ENCODE results near the gene OR8I2. TPM values are rescaled to one million over a fixed set of nuclear protein-coding genes. Genes with fewer than 3 reads are reported as not detected.
A peak's percentile ranks its signal among the peaks of the same experiment; 100 is the strongest.
"Not testable (repeated sequence)": the region's sequence is repeated elsewhere in the genome, so short reads cannot be mapped to it uniquely, and the experiment has no call there.

The OR8I2 gene
- not detected for polyA plus RNA-seq (ENCODE audit: low read depth in 6 of 6)

DNA sequence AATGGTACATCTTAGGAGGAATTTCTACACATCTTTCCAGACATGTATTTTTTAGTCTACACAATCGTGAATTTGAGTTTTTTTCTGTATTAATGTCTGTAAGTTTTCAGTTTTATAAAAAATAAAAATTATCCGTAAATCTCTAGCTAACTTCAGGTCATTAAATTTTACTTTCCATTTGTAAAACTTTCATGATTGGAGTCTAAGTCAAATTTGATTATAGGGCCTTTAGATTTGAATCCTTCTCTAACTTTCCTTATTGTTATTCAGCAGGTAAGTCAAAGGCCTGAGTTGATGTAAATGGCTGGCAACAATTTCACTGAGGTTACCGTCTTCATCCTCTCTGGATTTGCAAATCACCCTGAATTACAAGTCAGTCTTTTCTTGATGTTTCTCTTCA lies at the start of gene OR8I2:
Gene OR8I2 (plus strand): TSS at position 301 of the 400 bp plus-strand sequence. CDS start 0 bp downstream, at position 301.
- Mint-ChIP-seq H3K27ac (peak within 1 kb of the TSS in 1 of 6 donors; percentile 45), H3K4me1 (no peaks in the 10 kb centered on the region), H3K9me3 (peaks cover 0 to 9% (median 1%) of the 10 kb centered on the region in 7 donors), H3K27me3 (no peaks in the 10 kb centered on the region), H3K36me3 (no peaks in the 10 kb centered on the region), H3K4me3 (no peak within 1 kb of the TSS)
- ATAC-seq (ENCODE audit: low read depth in 2 of 2) (no peak), DNase-seq (no peak)

GRCh38 chr11:56045538-56045937 lies 47.6 kb upstream of the OR8I2 start:
- no peaks in the 10 kb centered on the region for H3K27me3 Mint-ChIP-seq
- H3K9me3 Mint-ChIP-seq: peaks cover 0 to 8% (median 4%) of the 10 kb centered on the region in 7 donors
- no peaks in the 10 kb centered on the region for H3K36me3 Mint-ChIP-seq
- DNase-seq (no peak), ATAC-seq (ENCODE audit: low read depth in 2 of 2) (no peak)
- H3K27ac Mint-ChIP-seq: no peak overlapping the region
- H3K4me3 Mint-ChIP-seq: no peak overlapping the region
- no peaks in the 10 kb centered on the region for H3K4me1 Mint-ChIP-seq

DNA sequence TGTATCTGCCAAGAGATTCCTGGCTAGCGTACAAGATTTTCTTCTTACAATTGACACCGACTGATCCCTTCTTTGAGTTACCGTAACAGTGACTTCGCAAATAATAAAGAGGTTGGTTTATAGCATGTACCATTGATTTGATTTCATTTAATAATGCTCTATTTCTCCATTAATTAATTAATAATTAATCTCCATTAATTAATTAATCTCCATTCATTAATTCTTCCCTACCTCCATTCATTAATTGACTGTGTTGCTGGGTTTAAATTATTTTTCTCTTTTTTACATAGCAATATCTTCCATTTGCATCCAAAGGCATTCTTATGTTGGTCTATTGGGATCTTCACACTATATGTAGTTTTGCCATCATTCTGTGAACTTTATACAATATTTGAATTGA lies 44.6 kb upstream of the OR8I2 start:
- H3K9me3 Mint-ChIP-seq: peaks cover 0 to 6% (median 2%) of the 10 kb centered on the region in 7 donors
- ATAC-seq (ENCODE audit: low read depth in 2 of 2) (no peak), DNase-seq (no peak)
- no peaks in the 10 kb centered on the region for H3K4me1 Mint-ChIP-seq
- no peaks in the 10 kb centered on the region for H3K27me3 Mint-ChIP-seq
- H3K4me3 Mint-ChIP-seq: no peak overlapping the region
- no peaks in the 10 kb centered on the region for H3K36me3 Mint-ChIP-seq
- no peak overlapping the region for H3K27ac Mint-ChIP-seq

DNA sequence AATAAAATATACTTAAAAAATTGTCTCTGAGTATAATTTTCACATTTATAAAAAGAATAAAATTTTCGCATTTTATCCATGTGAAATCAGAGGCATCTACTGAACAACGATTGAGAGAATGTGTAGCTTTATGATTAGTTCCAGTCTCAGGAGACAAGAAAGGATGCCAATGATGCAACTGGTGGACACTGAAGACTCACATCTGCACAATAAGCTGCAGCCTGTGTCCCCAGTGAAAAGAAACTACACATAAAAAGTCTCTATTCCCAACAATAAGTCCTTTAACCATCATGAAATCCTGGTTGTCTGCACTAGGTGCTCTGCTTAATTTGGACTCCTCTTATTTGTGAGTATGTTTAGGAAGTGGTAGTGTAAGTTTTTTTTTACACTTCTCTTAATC lies 43.6 kb upstream of the OR8I2 start:
- DNase-seq (no peak), ATAC-seq (ENCODE audit: low read depth in 2 of 2) (no peak)
- Mint-ChIP-seq H3K9me3 (peaks cover 0 to 8% (median 3%) of the 10 kb centered on the region in 7 donors), H3K4me3 (no peak overlapping the region), H3K27ac (no peak overlapping the region), H3K36me3 (no peaks in the 10 kb centered on the region), H3K4me1 (no peaks in the 10 kb centered on the region), H3K27me3 (no peaks in the 10 kb centered on the region)

DNA sequence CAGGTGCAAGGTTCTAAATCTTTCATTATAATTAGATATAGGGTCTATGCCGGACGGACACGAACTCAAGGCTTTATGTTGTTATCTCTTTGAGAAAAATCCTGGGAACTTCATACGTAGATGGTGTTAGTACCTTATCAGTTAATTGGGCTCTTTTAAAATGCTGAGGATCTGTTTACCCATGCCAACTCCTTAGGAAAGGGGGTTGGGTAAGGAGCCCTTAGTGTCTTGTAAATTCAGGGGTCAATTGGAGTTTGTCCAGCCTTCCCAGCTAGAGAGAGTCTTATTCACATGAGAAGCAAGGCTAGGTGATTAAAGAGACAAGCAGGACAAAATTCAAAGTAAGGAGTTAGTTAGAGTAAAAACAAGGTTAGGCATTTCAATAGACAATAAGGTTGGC lies 36.7 kb upstream of the OR8I2 start:
- H3K27me3 Mint-ChIP-seq; DNase-seq; H3K36me3 Mint-ChIP-seq; H3K4me1 Mint-ChIP-seq; ATAC-seq (ENCODE audit: low read depth in 2 of 2); H3K27ac Mint-ChIP-seq; H3K4me3 Mint-ChIP-seq: not testable (repeated sequence)
- peaks cover 2 to 19% (median 7%) of the 10 kb centered on the region in 7 donors for H3K9me3 Mint-ChIP-seq

GRCh38 chr11:56057661-56058237 lies 35.4 kb upstream of the OR8I2 start:
- DNase-seq; H3K4me1 Mint-ChIP-seq; H3K4me3 Mint-ChIP-seq; H3K27me3 Mint-ChIP-seq; H3K36me3 Mint-ChIP-seq; H3K27ac Mint-ChIP-seq; ATAC-seq (ENCODE audit: low read depth in 2 of 2): not testable (repeated sequence)
- peaks cover 2 to 17% (median 6%) of the 10 kb centered on the region in 7 donors for H3K9me3 Mint-ChIP-seq

DNA sequence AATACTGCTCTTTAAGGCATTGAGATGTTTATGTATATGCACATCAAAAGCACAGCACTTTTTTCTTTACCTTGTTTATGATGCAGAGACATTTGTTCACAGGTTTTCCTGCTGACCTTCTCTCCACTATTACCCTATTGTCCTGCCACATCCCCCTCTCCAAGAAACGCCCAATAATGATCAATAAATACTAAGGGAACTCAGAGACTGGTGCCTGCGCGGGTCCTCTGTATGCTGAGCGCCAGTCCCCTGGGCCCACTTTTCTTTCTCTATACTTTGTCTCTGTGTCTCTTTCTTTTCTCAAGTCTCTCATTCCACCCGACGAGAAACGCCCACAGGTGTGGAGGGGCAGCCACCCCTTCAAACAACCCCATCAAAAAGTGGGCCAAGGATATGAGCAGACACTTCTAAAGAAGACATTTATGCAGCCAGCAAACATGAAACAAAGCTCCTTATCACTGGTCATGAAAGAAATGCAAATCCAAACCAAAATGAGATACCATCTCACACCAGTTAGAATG lies 34.8 kb upstream of the OR8I2 start:
- not testable (repeated sequence) for DNase-seq; H3K4me1 Mint-ChIP-seq; H3K4me3 Mint-ChIP-seq; H3K27me3 Mint-ChIP-seq; ATAC-seq (ENCODE audit: low read depth in 2 of 2); H3K36me3 Mint-ChIP-seq; H3K27ac Mint-ChIP-seq
- peaks cover 2 to 16% (median 6%) of the 10 kb centered on the region in 7 donors for H3K9me3 Mint-ChIP-seq

DNA sequence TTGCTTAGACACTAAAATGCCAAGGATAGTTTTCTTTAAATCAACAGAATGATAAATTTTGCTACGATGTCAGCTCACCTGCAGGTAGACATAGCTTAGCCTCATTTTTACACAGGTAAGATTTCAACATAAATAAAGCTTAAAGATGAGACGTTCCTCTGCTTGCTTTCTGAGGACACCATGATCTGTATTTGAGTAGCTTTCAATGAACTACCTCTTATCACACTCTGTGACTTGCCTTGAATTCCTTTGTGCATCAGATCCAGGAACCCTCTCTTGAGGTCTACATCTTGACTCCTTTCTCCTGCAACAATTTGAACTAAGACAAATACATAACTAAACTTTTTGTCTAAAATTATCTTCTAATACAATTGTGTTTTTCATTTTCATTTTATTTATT lies 26.1 kb upstream of the OR8I2 start:
- ATAC-seq (ENCODE audit: low read depth in 2 of 2): no peak
- peaks cover 0 to 9% (median 3%) of the 10 kb centered on the region in 7 donors for H3K9me3 Mint-ChIP-seq
- H3K36me3 Mint-ChIP-seq: no peaks in the 10 kb centered on the region
- no peak for DNase-seq
- H3K27me3 Mint-ChIP-seq: no peaks in the 10 kb centered on the region
- no peak overlapping the region for H3K27ac Mint-ChIP-seq
- H3K4me3 Mint-ChIP-seq: no peak overlapping the region
- H3K4me1 Mint-ChIP-seq: no peaks in the 10 kb centered on the region

DNA sequence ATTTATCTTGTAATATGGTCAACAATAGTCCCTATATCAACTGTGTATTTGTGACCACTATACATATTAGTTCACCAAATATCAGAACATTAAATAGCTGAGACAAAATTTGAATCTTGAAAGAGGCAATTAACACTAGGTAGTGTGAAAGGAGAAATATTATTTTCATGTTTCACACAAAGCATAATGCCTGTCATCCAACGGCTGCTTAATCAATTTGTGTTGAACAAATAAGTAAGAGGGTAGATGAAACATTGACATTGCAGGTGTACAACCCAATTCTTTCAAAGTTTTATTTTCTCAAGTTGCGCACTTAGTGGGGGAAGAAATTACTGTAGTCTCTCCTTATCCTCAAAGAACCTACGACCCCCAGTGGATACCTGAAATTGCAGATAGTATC lies 3.4 kb upstream of the OR8I2 start:
- H3K4me1 Mint-ChIP-seq: no peaks in the 10 kb centered on the region
- no peak for ATAC-seq (ENCODE audit: low read depth in 2 of 2)
- no peaks in the 10 kb centered on the region for H3K27me3 Mint-ChIP-seq
- H3K36me3 Mint-ChIP-seq: no peaks in the 10 kb centered on the region
- no peak overlapping the region for H3K27ac Mint-ChIP-seq
- no peak overlapping the region for H3K4me3 Mint-ChIP-seq
- peaks cover 0 to 11% (median 4%) of the 10 kb centered on the region in 7 donors for H3K9me3 Mint-ChIP-seq
- DNase-seq: no peak

- H3K4me1 Mint-ChIP-seq: no peaks in the 10 kb centered on the region
- DNase-seq (no peak), ATAC-seq (ENCODE audit: low read depth in 2 of 2) (no peak)
- no peaks in the 10 kb centered on the region for H3K36me3 Mint-ChIP-seq
- no peaks in the 10 kb centered on the region for H3K27me3 Mint-ChIP-seq
- no peak within 1 kb of the TSS for H3K27ac Mint-ChIP-seq
- no peak within 1 kb of the TSS for H3K4me3 Mint-ChIP-seq
- peaks cover 6 to 22% (median 9%) of the 10 kb centered on the region in 7 donors for H3K9me3 Mint-ChIP-seq
These were observed 10.2 kb downstream of the OR8I2 start, which contains the start of gene OR8H2 for GRCh38 chr11:56103210-56103737. TSS of gene OR8H2 (plus strand) at chr11:56103687. CDS start at chr11:56105043, 1,356 bp downstream.

GRCh38 chr11:56122073-56122472 lies 29.0 kb downstream of the OR8I2 start, which contains the start of gene OR8H3:
TSS of gene OR8H3 (plus strand) at chr11:56122373. CDS start at chr11:56122373, 0 bp downstream.
- H3K36me3 Mint-ChIP-seq: no peaks in the 10 kb centered on the region
- no peak within 1 kb of the TSS for H3K27ac Mint-ChIP-seq
- no peaks in the 10 kb centered on the region for H3K27me3 Mint-ChIP-seq
- no peak for ATAC-seq (ENCODE audit: low read depth in 2 of 2)
- no peaks in the 10 kb centered on the region for H3K4me1 Mint-ChIP-seq
- peaks cover 2 to 14% (median 7%) of the 10 kb centered on the region in 7 donors for H3K9me3 Mint-ChIP-seq
- no peak within 1 kb of the TSS for H3K4me3 Mint-ChIP-seq
- DNase-seq: no peak

DNA sequence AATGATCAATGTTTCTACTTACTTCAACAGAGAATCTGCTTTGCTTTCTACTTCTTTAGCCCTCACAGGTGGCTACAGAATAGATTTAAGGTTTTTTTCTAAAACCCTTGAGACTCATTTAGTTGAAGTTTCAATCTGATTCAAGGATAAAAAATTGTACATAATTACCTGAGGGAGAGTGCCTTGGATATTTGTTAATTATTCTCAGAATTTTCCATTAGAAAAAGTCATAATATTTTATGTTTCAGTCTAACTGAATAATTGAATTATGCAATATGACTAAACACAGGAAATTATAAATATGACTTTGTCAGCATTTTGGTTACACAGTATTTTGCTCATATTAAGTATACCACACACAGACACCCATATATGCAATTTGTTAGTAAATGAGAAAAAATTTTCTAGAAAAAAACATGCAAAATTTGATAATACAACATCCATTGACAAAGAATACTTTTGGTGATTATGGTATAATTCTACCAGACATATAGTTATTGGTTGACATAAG lies 47.1 kb downstream of the OR8I2 start, which contains the start of gene OR8J3:
Gene OR8J3 (minus strand): TSS at position 51 of the 511 bp plus-strand sequence. CDS start 2,483 bp downstream, outside the sequence.
- DNase-seq (no peak), ATAC-seq (ENCODE audit: low read depth in 2 of 2) (no peak)
- Mint-ChIP-seq H3K27me3 (no peaks in the 10 kb centered on the region), H3K36me3 (no peaks in the 10 kb centered on the region), H3K4me3 (no peak within 1 kb of the TSS), H3K4me1 (no peaks in the 10 kb centered on the region), H3K27ac (no peak within 1 kb of the TSS), H3K9me3 (peaks cover 0 to 39% (median 4%) of the 10 kb centered on the region in 7 donors)

DNA sequence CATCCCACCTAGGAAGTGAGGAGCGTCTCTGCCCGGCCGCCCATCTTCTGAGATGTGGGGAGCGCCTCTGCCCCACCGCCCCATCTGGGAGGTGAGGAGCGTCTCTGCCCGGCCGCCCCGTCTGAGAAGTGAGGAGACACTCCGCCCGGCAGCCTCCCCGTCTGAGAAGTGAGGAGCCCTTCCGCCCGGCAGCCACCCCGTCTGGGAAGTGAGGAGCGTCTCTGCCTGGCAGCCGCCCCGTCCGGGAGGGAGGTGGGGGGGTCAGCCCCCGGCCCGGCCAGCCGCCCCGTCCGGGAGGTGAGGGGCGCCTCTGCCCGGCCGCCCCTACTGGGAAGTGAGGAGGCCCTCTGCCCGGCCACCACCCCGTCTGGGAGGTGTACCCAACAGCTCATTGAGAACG lies 50.6 kb downstream of the OR8I2 start:
- H3K9me3 Mint-ChIP-seq: peaks cover 0 to 22% (median 4%) of the 10 kb centered on the region in 7 donors
- not testable (repeated sequence) for H3K4me1 Mint-ChIP-seq; H3K4me3 Mint-ChIP-seq; H3K27ac Mint-ChIP-seq; H3K27me3 Mint-ChIP-seq; DNase-seq; H3K36me3 Mint-ChIP-seq; ATAC-seq (ENCODE audit: low read depth in 2 of 2)
